ENCODE measurements around the gene LINGO3.
"Not testable (repeated sequence)": the region's sequence is repeated elsewhere in the genome, so short reads cannot be mapped to it uniquely, and the experiment has no call there.

Gene LINGO3

GRCh38 chr19:2282062-2282861 is 25.7 kb downstream of the LINGO3 start, which contains the start of gene PEAK3:
PEAK3 (minus strand) TSS chr19:2282175; CDS start chr19:2280931, 1,244 bp downstream.
- ATAC-seq (ENCODE audit: low read depth) (no peak), DNase-seq (ENCODE audit: low spot score) (peak; percentile 50)
- no peaks in the 10 kb centered on the region for H3K9me3 ChIP-seq (ENCODE audit: severe bottlenecking)
- no peak within 1 kb of the TSS for H3K4me3 ChIP-seq (ENCODE audit: severe bottlenecking)
- no peaks in the 10 kb centered on the region for H3K36me3 ChIP-seq (ENCODE audit: low read depth)
- H3K4me1 ChIP-seq (ENCODE audit: insufficient read depth, poor library complexity, severe bottlenecking): no peaks in the 10 kb centered on the region
- TF ChIP-seq, protein P1, sequence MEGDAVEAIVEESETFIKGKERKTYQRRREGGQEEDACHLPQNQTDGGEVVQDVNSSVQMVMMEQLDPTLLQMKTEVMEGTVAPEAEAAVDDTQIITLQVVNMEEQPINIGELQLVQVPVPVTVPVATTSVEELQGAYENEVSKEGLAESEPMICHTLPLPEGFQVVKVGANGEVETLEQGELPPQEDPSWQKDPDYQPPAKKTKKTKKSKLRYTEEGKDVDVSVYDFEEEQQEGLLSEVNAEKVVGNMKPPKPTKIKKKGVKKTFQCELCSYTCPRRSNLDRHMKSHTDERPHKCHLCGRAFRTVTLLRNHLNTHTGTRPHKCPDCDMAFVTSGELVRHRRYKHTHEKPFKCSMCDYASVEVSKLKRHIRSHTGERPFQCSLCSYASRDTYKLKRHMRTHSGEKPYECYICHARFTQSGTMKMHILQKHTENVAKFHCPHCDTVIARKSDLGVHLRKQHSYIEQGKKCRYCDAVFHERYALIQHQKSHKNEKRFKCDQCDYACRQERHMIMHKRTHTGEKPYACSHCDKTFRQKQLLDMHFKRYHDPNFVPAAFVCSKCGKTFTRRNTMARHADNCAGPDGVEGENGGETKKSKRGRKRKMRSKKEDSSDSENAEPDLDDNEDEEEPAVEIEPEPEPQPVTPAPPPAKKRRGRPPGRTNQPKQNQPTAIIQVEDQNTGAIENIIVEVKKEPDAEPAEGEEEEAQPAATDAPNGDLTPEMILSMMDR (IDR thresholded peaks at IDR 0.05; ENCODE audit: poor library complexity, severe bottlenecking): no peak
- no peak within 1 kb of the TSS for H3K27ac ChIP-seq (ENCODE audit: poor library complexity, severe bottlenecking)
- no peaks in the 10 kb centered on the region for H3K27me3 ChIP-seq (ENCODE audit: insufficient read depth, poor library complexity, severe bottlenecking)

GRCh38 chr19:2281265-2282061 is 26.5 kb downstream of the LINGO3 start:
- H3K27ac ChIP-seq (ENCODE audit: poor library complexity, severe bottlenecking); H3K36me3 ChIP-seq (ENCODE audit: low read depth); ATAC-seq (ENCODE audit: low read depth); H3K9me3 ChIP-seq (ENCODE audit: severe bottlenecking); H3K4me1 ChIP-seq (ENCODE audit: insufficient read depth, poor library complexity, severe bottlenecking); DNase-seq (ENCODE audit: low spot score); H3K27me3 ChIP-seq (ENCODE audit: insufficient read depth, poor library complexity, severe bottlenecking); H3K4me3 ChIP-seq (ENCODE audit: severe bottlenecking): not testable (repeated sequence)

DNA sequence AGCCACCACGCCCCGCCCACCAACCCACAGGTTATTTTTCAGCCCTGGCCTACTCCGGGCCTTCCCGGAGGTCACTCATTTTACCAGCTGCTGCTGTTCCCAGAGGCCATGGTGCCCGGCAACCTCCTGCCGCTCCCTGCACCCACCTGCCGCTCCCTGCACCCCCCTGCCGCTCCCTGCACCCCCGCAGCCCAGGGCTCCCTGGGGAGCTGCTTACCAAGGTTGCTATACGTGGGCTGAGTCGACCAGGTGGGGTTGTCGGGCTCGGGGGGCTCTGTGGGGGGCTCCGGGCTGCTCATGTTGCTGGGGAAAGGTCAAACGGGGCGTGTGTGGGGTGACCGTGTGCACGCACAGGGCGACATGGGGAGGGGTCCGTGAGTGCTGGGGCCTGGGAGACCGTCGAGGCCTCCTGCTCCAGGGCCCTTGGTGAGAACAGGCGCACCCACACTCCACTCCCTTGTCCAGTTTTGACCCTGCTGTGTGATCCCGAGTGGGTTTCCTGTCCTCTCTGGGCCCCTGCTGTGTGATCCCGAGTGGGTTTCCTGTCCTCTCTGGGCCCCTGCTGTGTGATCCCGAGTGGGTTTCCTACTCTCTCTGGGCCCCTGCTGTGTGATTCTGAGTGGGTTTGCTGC is 27.2 kb downstream of the LINGO3 start:
- Histone ChIP-seq H3K9me3 (ENCODE audit: severe bottlenecking) (no peaks in the 10 kb centered on the region), H3K4me3 (ENCODE audit: severe bottlenecking) (no peak overlapping the region), H3K27me3 (ENCODE audit: insufficient read depth, poor library complexity, severe bottlenecking) (no peaks in the 10 kb centered on the region), H3K36me3 (ENCODE audit: low read depth) (no peaks in the 10 kb centered on the region), H3K4me1 (ENCODE audit: insufficient read depth, poor library complexity, severe bottlenecking) (no peaks in the 10 kb centered on the region), H3K27ac (ENCODE audit: poor library complexity, severe bottlenecking) (no peak overlapping the region)
- no peak for ATAC-seq (ENCODE audit: low read depth)
- TF ChIP-seq, protein P1 (IDR thresholded peaks at IDR 0.05; ENCODE audit: poor library complexity, severe bottlenecking): no peak
- no peak for DNase-seq (ENCODE audit: low spot score)

- H3K9me3 ChIP-seq (ENCODE audit: severe bottlenecking): no peaks in the 10 kb centered on the region
- no peak overlapping the region for H3K27ac ChIP-seq (ENCODE audit: poor library complexity, severe bottlenecking)
- H3K4me1 ChIP-seq (ENCODE audit: insufficient read depth, poor library complexity, severe bottlenecking): no peaks in the 10 kb centered on the region
- no peak for ATAC-seq (ENCODE audit: low read depth)
- H3K27me3 ChIP-seq (ENCODE audit: insufficient read depth, poor library complexity, severe bottlenecking): no peaks in the 10 kb centered on the region
- no peak for DNase-seq (ENCODE audit: low spot score)
- TF ChIP-seq, protein P1 (IDR thresholded peaks at IDR 0.05; ENCODE audit: poor library complexity, severe bottlenecking): no peak
- peaks cover 8% of the 10 kb centered on the region; the same call in 1 of the 2 replicates for H3K36me3 ChIP-seq (ENCODE audit: low read depth)
- no peak overlapping the region for H3K4me3 ChIP-seq (ENCODE audit: severe bottlenecking)
These were observed 29.3 kb downstream of the LINGO3 start for GRCh38 chr19:2278459-2279158.

DNA sequence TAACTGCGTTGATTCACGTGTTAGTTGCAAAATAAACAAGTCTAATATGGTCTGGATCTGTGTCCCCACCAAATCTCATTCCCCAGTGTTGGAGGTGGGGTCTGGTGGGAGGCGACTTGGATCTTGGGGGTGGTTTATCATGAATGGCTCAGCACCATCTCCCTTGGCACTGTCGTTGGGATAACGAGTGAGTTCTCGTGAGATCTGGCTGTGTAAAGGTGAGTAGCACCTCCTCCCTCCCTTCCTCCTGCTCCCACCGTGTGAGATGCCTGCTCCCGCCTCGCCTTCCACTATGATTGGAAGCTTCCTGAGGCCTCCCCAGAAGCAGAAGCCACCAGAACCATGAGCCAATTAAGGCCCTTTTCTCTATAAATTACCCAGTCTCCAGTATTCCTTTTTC is 30.8 kb downstream of the LINGO3 start:
- Histone ChIP-seq H3K27ac (ENCODE audit: poor library complexity, severe bottlenecking) (no peak overlapping the region), H3K9me3 (ENCODE audit: severe bottlenecking) (no peaks in the 10 kb centered on the region), H3K4me1 (ENCODE audit: insufficient read depth, poor library complexity, severe bottlenecking) (peaks cover 3% of the 10 kb centered on the region), H3K27me3 (ENCODE audit: insufficient read depth, poor library complexity, severe bottlenecking) (no peaks in the 10 kb centered on the region), H3K36me3 (ENCODE audit: low read depth) (peaks cover 21% of the 10 kb centered on the region), H3K4me3 (ENCODE audit: severe bottlenecking) (no peak overlapping the region)
- ATAC-seq (ENCODE audit: low read depth): no peak
- no peak for DNase-seq (ENCODE audit: low spot score)
- TF ChIP-seq, protein P1 (IDR thresholded peaks at IDR 0.05; ENCODE audit: poor library complexity, severe bottlenecking): no peak
